Measurements from ENCODE around the gene DDX47. TPM values are rescaled to one million over a fixed set of nuclear protein-coding genes. Genes with fewer than 3 reads are reported as not detected.
"Not testable (repeated sequence)": the region's sequence is repeated elsewhere in the genome, so short reads cannot be mapped to it uniquely, and the experiment has no call there.

Gene DDX47
- total RNA-seq, 1 experiment from 2014 or later = 69.2 TPM

GRCh38 chr12:12872139-12872933 lies 59.2 kb downstream of the DDX47 start:
- DNase-seq (ENCODE audit: low read depth) = peak; percentile 46

GRCh38 chr12:12872934-12873275 lies 59.8 kb downstream of the DDX47 start:
- DNase-seq (ENCODE audit: low read depth) = peak; percentile 18

- DNase-seq (ENCODE audit: low read depth) = no peak
These were observed 60.9 kb downstream of the DDX47 start for GRCh38 chr12:12874029-12874428.

GRCh38 chr12:12875301-12875700 lies 62.2 kb downstream of the DDX47 start:
- DNase-seq (ENCODE audit: low read depth) = not testable (repeated sequence)

- no peak for DNase-seq (ENCODE audit: low read depth)
These were observed 64.1 kb downstream of the DDX47 start for GRCh38 chr12:12877153-12877768.

GRCh38 chr12:12877781-12878455 lies 64.8 kb downstream of the DDX47 start:
- DNase-seq (ENCODE audit: low read depth) = no peak

Other genes starting within 250 kb of the DDX47 start
- gene CREBL2, start 201.5 kb upstream of the DDX47 start, total RNA-seq (2014; rRNA removed) = 27.3 and 33.7 TPM in 2 replicates
- 0.34 and 0.64 TPM in 2 replicates for gene GPR19, start 117.2 kb upstream of the DDX47 start, total RNA-seq (2014; rRNA removed)
- 21.2 and 27.4 TPM in 2 replicates for gene CDKN1B, start 96.0 kb upstream of the DDX47 start, total RNA-seq (2014; rRNA removed)
- gene APOLD1, start 27.7 kb upstream of the DDX47 start, total RNA-seq (2014; rRNA removed) = 8.0 and 9.3 TPM in 2 replicates
- gene GPRC5A, start 78.2 kb downstream of the DDX47 start, total RNA-seq (2014; rRNA removed) = 1.7 and 2.6 TPM in 2 replicates
- gene GPRC5D, start 138.8 kb downstream of the DDX47 start, total RNA-seq (2014; rRNA removed) = not detected in 2 replicates
- 7.7 and 8.0 TPM in 2 replicates for gene HEBP1, start 186.9 kb downstream of the DDX47 start, total RNA-seq (2014; rRNA removed)
- 9.1 and 9.2 TPM in 2 replicates for gene FAM234B, start 231.0 kb downstream of the DDX47 start, total RNA-seq (2014; rRNA removed)

All from LHCN-M2 (cell line).